D721Med (cell line): Measurements from ENCODE around the gene CBX1.

Experiments
- DNase-seq: peaks from one replicate; pipeline ENCODE4 v3.0.0; 2011; ENCODE audit warnings: low spot score; ENCODE audit not compliant: insufficient read length
- FAIRE-seq: peaks from 2 replicates; lab custom pipeline; 2011; peaks lifted over from hg19 to GRCh38; lab: Jason Lieb, UNC
- TF ChIP-seq, protein P1 (sequence below): IDR thresholded peaks from 2 replicates; pipeline ENCODE4 v1.5.1; 2012; ENCODE audit warnings: mild to moderate bottlenecking, control low read depth; ENCODE audit not compliant: insufficient read depth; ENCODE audit errors: missing control alignments

Gene CBX1

DNA sequence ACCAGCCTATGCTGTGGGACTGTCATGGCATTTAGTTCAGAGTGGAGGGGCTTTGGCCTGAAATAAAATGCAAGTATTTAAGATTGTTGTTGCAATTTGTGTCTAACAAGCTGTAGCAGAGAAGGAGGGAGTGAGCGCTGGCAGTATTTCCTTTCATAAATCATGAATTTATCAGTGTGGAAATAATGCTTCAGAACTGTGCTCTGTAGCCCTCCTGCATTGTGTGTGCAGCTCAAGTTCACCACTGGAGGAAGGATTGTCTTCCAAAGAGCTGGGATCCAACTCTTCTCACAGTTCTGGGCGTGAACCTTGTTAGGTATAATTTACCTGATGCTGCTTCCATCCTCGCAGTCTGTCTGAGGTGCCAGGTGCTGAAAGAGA, 21.4 kb upstream of the CBX1 start:
- TF ChIP-seq, protein P1, sequence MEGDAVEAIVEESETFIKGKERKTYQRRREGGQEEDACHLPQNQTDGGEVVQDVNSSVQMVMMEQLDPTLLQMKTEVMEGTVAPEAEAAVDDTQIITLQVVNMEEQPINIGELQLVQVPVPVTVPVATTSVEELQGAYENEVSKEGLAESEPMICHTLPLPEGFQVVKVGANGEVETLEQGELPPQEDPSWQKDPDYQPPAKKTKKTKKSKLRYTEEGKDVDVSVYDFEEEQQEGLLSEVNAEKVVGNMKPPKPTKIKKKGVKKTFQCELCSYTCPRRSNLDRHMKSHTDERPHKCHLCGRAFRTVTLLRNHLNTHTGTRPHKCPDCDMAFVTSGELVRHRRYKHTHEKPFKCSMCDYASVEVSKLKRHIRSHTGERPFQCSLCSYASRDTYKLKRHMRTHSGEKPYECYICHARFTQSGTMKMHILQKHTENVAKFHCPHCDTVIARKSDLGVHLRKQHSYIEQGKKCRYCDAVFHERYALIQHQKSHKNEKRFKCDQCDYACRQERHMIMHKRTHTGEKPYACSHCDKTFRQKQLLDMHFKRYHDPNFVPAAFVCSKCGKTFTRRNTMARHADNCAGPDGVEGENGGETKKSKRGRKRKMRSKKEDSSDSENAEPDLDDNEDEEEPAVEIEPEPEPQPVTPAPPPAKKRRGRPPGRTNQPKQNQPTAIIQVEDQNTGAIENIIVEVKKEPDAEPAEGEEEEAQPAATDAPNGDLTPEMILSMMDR: no peak
- DNase-seq: no peak
- FAIRE-seq: no peak

DNA sequence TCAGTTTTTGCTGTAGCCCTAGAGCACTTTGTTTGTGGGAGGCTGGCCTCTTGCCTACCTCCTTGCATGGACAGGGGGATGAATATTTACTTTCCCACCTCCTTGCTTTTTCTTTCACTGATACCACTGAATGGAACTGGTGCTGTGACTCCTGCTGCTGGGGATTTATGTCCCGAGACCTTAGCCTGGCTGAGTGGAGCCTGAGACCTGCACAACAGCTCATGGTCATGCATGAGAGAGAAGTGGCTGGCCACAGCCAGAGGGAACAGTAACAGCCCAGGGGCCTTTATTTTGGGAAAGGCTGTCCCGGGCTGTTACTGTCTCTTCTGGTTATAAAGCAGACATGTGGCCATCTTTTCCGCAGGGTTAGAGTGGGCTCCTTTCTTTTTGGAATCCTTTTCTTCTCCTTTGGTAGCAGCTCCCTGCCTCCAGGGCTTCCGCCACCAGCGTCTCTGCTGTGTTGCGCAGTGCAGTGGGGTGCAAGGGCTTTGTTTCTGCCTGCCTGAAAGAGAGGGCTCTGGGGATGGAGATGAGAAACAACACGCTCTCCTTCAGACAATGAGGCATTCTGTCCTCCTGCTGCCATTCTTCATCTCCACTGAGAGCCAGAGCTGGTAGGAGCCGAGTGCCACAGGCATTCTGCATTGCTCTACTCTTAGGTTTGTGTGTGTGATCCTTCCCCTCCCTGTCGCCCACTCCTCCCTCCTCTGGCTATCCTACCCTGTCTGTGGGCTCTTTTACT, 20.8 kb upstream of the CBX1 start:
- TF ChIP-seq, protein P1: no peak
- DNase-seq (no peak), FAIRE-seq (no peak)

DNA sequence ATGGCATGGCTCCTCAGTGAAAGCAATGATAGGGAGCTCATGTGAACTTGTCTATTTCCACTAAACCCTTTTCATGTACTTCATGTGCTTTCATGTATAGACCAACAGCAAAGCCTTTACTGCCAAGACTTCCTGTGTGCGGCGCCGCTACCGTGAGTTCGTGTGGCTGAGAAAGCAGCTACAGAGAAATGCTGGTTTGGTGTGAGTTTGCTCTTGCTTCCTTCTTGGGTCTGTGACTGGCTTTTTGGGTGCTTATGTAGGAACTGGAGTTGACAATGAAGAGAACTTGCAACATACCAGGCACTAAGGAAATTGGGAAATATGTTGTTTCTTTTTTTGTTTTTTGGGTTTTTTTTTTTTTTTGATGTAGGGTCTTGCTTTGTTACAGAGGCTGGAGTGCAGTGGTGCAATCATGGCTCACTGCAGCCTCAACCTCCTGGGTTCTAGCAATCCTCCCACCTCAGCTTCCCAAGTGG, 12.0 kb upstream of the CBX1 start:
- no peak for FAIRE-seq
- TF ChIP-seq, protein P1: no peak

DNA sequence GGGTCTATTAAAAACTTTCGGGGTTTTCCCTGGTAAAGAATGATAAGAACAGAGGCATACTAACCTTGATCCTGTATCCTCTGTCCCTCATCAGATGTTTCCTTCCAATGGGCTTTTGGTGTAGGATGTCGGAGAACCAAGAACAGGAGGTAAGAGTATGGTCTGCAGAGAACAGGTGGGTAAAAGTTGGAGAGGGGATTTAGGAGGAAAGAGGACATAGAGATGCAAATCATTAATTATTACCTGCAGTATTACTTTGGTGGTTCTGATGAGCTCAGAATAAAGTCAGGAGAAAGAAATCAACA, 10.6 kb upstream of the CBX1 start:
- TF ChIP-seq, protein P1: no peak
- DNase-seq (no peak), FAIRE-seq (no peak)

More for the DNA sequence above, 12.0 kb upstream of the CBX1 start:
- DNase-seq: no peak

DNA sequence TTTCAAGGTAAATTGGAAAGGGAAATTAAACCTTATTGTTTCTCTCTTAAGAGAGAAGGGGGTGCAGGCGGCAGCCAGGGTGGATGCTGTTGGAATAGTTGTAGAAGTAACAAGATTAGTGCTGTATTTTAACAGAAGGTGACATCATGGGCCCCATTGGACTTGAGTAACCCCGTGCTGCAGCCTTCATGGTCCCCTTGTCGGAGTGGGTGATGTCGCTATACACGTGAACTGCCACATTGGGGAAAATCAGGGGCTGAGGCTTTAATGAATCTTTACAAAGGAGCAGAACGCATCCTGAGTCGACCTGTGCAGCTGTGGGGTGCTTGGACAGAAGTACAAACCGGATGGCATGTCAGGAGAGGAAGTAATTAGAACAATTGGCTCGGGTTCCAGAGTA, 9.5 kb upstream of the CBX1 start:
- TF ChIP-seq, protein P1: no peak
- FAIRE-seq (no peak), DNase-seq (no peak)

DNA sequence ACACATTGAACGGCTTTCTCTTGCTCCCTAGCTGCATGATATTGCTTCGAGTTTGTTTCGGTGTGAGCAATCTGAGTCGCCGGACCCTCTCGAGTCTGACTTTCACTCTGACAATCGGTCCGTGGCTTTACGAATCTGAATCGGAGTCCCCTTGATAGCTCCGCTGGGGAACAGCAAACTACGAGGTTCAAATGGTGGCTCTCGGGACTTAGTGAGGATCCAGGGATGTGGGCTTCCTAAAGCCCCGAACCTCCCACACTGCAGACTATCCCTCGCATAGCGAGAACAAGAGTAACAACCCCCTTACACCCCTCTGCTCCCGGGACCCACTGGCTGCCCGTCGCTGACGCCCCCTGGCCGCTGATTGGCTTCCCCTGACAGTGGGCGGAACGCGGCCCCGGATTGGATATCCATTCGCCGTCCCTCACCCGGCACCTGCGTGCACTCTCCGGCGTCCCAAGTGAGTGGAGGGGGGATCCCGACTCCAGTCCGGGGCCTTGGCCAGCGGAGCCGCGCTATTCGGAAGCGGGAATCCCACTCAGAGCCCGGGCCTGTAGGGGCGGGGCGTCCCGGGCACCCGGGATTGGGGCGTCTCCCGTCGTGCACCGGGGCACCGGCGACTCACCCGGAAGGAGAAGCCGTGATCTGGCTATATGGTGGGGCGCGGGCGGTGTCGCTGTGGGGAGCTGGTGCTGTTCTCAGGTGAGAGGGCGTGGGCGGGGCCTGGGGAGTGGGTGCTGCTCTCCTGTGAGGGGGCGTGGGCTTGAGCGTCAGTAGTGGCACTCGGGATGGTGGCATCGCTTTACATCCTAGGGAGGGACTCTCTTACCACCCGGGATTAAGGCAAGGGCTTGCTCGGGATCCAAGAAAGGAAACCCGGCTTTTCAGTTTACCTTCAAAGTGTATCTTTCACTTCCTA, 6.1 kb upstream of the CBX1 start, which contains the start of gene SNX11:
TSS of gene SNX11 (plus strand) at position 630 of the 919 bp plus-strand sequence. CDS start 4,278 bp downstream, outside the sequence.
- no peak for FAIRE-seq
- TF ChIP-seq, protein P1: no peak
- DNase-seq: peak; percentile 61
